Hepatocyte (in vitro differentiated cells): Measurements from ENCODE around the gene ABCC3. TPM values are rescaled to one million over a fixed set of nuclear protein-coding genes. Genes with fewer than 3 reads are reported as not detected.

Experiments
- DNase-seq: peaks from one replicate; pipeline ENCODE4 v3.0.0-alpha.2; 2016; ENCODE audit warnings: low spot score
- H2AFZ ChIP-seq: fragments of 200-600 bp; sonication (generic); 2 replicates; pipeline ENCODE4 v1.6.0; 2016; ENCODE audit warnings: antibody characterized with exemption, mild to moderate bottlenecking
- H3K27ac ChIP-seq: fragments of 200-600 bp; sonication (generic); 2 replicates; pipeline ENCODE4 v1.5.1; 2016; ENCODE audit warnings: mild to moderate bottlenecking
- H3K27me3 ChIP-seq: fragments of 200-600 bp; sonication (generic); 2 replicates; pipeline ENCODE4 v1.6.1; 2016
- H3K36me3 ChIP-seq: fragments of 200-600 bp; sonication (generic); replicated peaks from 2 replicates; pipeline ENCODE4 v1.5.1; 2016; ENCODE audit warnings: low read depth; ENCODE audit not compliant: insufficient read depth
- H3K4me1 ChIP-seq: fragments of 200-600 bp; sonication (generic); 2 replicates; pipeline ENCODE4 v1.5.1; 2016; ENCODE audit warnings: mild to moderate bottlenecking, moderate library complexity; ENCODE audit not compliant: insufficient read depth
- H3K4me2 ChIP-seq: fragments of 200-600 bp; sonication (generic); 2 replicates; pipeline ENCODE4 v1.6.0; 2016
- H3K4me3 ChIP-seq: fragments of 200-600 bp; sonication (generic); 2 replicates; pipeline ENCODE4 v1.5.1; 2016; ENCODE audit warnings: mild to moderate bottlenecking
- H3K79me2 ChIP-seq: fragments of 200-600 bp; sonication (generic); 2 replicates; pipeline ENCODE4 v1.6.0; 2017; ENCODE audit warnings: mild to moderate bottlenecking
- H3K9me2 ChIP-seq: fragments of 200-600 bp; sonication (generic); replicated peaks from 2 replicates; pipeline ENCODE4 v1.6.0; 2017; ENCODE audit warnings: mild to moderate bottlenecking; ENCODE audit not compliant: insufficient read depth
- H3K9me3 ChIP-seq: fragments of 200-600 bp; sonication (generic); 2 replicates; pipeline ENCODE4 v1.5.1; 2016; ENCODE audit warnings: low read depth, mild to moderate bottlenecking
- H4K20me1 ChIP-seq: fragments of 200-600 bp; sonication (generic); 2 replicates; pipeline ENCODE4 v1.6.0; 2016; ENCODE audit warnings: mild to moderate bottlenecking; ENCODE audit not compliant: insufficient read depth, poor library complexity, severe bottlenecking
- EZH2 ChIP-seq: fragments of 200-600 bp; sonication (generic); IDR thresholded peaks from 2 replicates; pipeline ENCODE4 v1.6.1; 2016; ENCODE audit warnings: antibody characterized with exemption, mild to moderate bottlenecking, borderline replicate concordance
- EZH2phosphoT487 ChIP-seq: fragments of 200-600 bp; sonication (generic); IDR thresholded peaks from one replicate; pipeline ENCODE4 v1.6.1; 2018; ENCODE audit warnings: antibody characterized with exemption, mild to moderate bottlenecking, low read depth, moderate library complexity; ENCODE audit not compliant: unreplicated experiment, severe bottlenecking
- WGBS: methylation state at CpG from one replicate; pipeline ENCODE4 v1.1.6; 2016; ENCODE audit warnings: low lambda C conversion rate; ENCODE audit errors: missing lambda C conversion rate; 5-methylcytosine and 5-hydroxymethylcytosine counted together
- polyA plus RNA-seq: library from polyadenylated mRNA; unstranded; fragments of >200 nt; fragmentation: Nextera tagmentation; extraction: Ambion mirVana; gene quantifications from 2 replicates; pipeline ENCODE4 v1.2.1, GENCODE V29; 2016
- total RNA-seq: library from RNA; depleted of rRNA; stranded (reverse); fragments of >200 nt; gene quantifications from 2 replicates; pipeline ENCODE4 v1.2.3, GENCODE V29; 2014
- TF ChIP-seq, protein P1 (sequence below): fragments of 200-600 bp; sonication (generic); IDR thresholded peaks from 2 replicates; pipeline ENCODE4 v1.5.1; 2016; ENCODE audit warnings: antibody characterized with exemption, mild to moderate bottlenecking; ENCODE audit not compliant: poor library complexity

Gene ABCC3
- total and polyA plus RNA-seq, 2 experiments from 2014 or later = 16.9 to 18.1 TPM

- H3K36me3 ChIP-seq = no peaks in the 10 kb centered on the region
- no peaks in the 10 kb centered on the region for H3K79me2 ChIP-seq
- no peaks in the 10 kb centered on the region for H3K9me3 ChIP-seq
- TF ChIP-seq EZH2 = no peak
- no peak for TF ChIP-seq EZH2phosphoT487
- TF ChIP-seq, protein P1, sequence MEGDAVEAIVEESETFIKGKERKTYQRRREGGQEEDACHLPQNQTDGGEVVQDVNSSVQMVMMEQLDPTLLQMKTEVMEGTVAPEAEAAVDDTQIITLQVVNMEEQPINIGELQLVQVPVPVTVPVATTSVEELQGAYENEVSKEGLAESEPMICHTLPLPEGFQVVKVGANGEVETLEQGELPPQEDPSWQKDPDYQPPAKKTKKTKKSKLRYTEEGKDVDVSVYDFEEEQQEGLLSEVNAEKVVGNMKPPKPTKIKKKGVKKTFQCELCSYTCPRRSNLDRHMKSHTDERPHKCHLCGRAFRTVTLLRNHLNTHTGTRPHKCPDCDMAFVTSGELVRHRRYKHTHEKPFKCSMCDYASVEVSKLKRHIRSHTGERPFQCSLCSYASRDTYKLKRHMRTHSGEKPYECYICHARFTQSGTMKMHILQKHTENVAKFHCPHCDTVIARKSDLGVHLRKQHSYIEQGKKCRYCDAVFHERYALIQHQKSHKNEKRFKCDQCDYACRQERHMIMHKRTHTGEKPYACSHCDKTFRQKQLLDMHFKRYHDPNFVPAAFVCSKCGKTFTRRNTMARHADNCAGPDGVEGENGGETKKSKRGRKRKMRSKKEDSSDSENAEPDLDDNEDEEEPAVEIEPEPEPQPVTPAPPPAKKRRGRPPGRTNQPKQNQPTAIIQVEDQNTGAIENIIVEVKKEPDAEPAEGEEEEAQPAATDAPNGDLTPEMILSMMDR = no peak
- no peaks in the 10 kb centered on the region for H3K9me2 ChIP-seq
- H3K27me3 ChIP-seq = no peaks in the 10 kb centered on the region
- no peaks in the 10 kb centered on the region for H4K20me1 ChIP-seq
- no peak overlapping the region for H3K4me2 ChIP-seq
- WGBS = 88% methylated on average over 10 of the region's 12 CpGs
- H3K4me1 ChIP-seq = peaks cover 21% of the 10 kb centered on the region
- no peak for DNase-seq
- H3K4me3 ChIP-seq = no peak overlapping the region
- H3K27ac ChIP-seq = no peak overlapping the region
- H2AFZ ChIP-seq = no peak overlapping the region
Observed at GRCh38 chr17:50664788-50665458, 30.2 kb downstream of the ABCC3 start.

DNA sequence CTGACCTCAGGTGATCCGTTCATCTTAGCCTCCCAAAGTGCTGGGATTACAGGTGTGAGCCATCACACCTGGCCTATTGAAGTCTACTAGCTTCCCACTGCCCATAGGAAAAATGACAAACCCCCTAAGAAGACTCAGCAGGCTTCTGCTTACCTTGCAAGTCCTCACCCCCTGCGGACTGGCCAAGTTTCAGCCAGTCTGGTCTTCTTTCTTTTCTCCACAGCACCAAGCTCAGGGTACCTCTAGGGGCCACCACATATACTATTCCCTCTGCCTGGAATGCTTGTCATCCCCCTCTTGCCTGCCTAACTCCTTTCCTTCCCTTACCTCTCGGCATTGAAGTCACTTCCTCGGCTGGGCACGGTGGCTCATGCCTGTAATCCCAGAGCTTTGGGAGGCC is 31.2 kb downstream of the ABCC3 start:
- Histone ChIP-seq H3K79me2 (no peaks in the 10 kb centered on the region), H3K27ac (no peak overlapping the region)

GRCh38 chr17:50666316-50666715 is 31.6 kb downstream of the ABCC3 start:
- no peaks in the 10 kb centered on the region for H3K9me3 ChIP-seq
- no peak for TF ChIP-seq EZH2
- no peak for TF ChIP-seq EZH2phosphoT487
- TF ChIP-seq, protein P1 = no peak
- H3K9me2 ChIP-seq = no peaks in the 10 kb centered on the region
- H3K4me2 ChIP-seq = no peak overlapping the region
- H4K20me1 ChIP-seq = no peaks in the 10 kb centered on the region
- H3K27me3 ChIP-seq = no peaks in the 10 kb centered on the region
- no peak overlapping the region for H3K4me3 ChIP-seq
- H3K27ac ChIP-seq = no peak overlapping the region
- peaks cover 12% of the 10 kb centered on the region for H3K4me1 ChIP-seq
- H2AFZ ChIP-seq = no peak overlapping the region
- no peaks in the 10 kb centered on the region for H3K36me3 ChIP-seq
- 94% methylated on average over 8 of the region's 8 CpGs for WGBS
- DNase-seq = no peak
- no peaks in the 10 kb centered on the region for H3K79me2 ChIP-seq

More for the DNA sequence above, 31.2 kb downstream of the ABCC3 start:
- Histone ChIP-seq H4K20me1 (no peaks in the 10 kb centered on the region), H3K4me2 (no peak overlapping the region), H3K4me3 (no peak overlapping the region), H3K4me1 (peaks cover 15% of the 10 kb centered on the region), H3K9me3 (no peaks in the 10 kb centered on the region), H3K27me3 (no peaks in the 10 kb centered on the region), H3K9me2 (no peaks in the 10 kb centered on the region), H3K36me3 (no peaks in the 10 kb centered on the region), H2AFZ (no peak overlapping the region)
- WGBS = 87% methylated on average over 5 of the region's 5 CpGs
- TF ChIP-seq, protein P1 = no peak
- TF ChIP-seq EZH2phosphoT487 = no peak
- TF ChIP-seq EZH2 = no peak
- no peak for DNase-seq
